NOMO-1 (cell line): ENCODE results near the gene ZNF444.
"Not testable (repeated sequence)": the region's sequence is repeated elsewhere in the genome, so short reads cannot be mapped to it uniquely, and the experiment has no call there.

Experiments used
- DNase-seq, 2 experiments: peaks; one replicate each; lab custom pipeline; 2025; ENCODE audit not compliant: unreplicated experiment in 2 of 2; lab: John Stamatoyannopoulos, UW

The ZNF444 gene

GRCh38 chr19:56144831-56145230, 3.7 kb downstream of the ZNF444 start:
- DNase-seq: no peak

- DNase-seq: no peak
Measured at GRCh38 chr19:56145698-56146097, 4.6 kb downstream of the ZNF444 start.

- DNase-seq: no peak
Measured at GRCh38 chr19:56146904-56147303, 5.8 kb downstream of the ZNF444 start.

- DNase-seq: no peak
Measured at GRCh38 chr19:56147307-56147706, 6.2 kb downstream of the ZNF444 start.

GRCh38 chr19:56148096-56148495, 7.0 kb downstream of the ZNF444 start:
- DNase-seq: no peak

GRCh38 chr19:56148955-56149655, 8.0 kb downstream of the ZNF444 start:
- DNase-seq: not testable (repeated sequence)

GRCh38 chr19:56149656-56150038, 8.6 kb downstream of the ZNF444 start:
- DNase-seq: no peak

GRCh38 chr19:56150358-56150757, 9.3 kb downstream of the ZNF444 start:
- DNase-seq: no peak

GRCh38 chr19:56152644-56153043, 11.6 kb downstream of the ZNF444 start:
- DNase-seq: no peak

GRCh38 chr19:56153507-56153906, 12.4 kb downstream of the ZNF444 start:
- no peak for DNase-seq

GRCh38 chr19:56155124-56155687, 14.1 kb downstream of the ZNF444 start:
- no peak for DNase-seq

GRCh38 chr19:56156768-56157167, 15.7 kb downstream of the ZNF444 start:
- DNase-seq: no peak

- no peak for DNase-seq
Measured at GRCh38 chr19:56158170-56158757, 17.2 kb downstream of the ZNF444 start.

- DNase-seq: no peak
Measured at GRCh38 chr19:56159009-56159559, 18.0 kb downstream of the ZNF444 start.

GRCh38 chr19:56159622-56160271, 18.7 kb downstream of the ZNF444 start:
- no peak for DNase-seq

- no peak for DNase-seq
Measured at GRCh38 chr19:56161534-56161933, 20.4 kb downstream of the ZNF444 start.

- DNase-seq: no peak
Measured at GRCh38 chr19:56162258-56162657, 21.2 kb downstream of the ZNF444 start.

GRCh38 chr19:56163097-56163496, 22.0 kb downstream of the ZNF444 start:
- DNase-seq: no peak

- DNase-seq: no peak
Measured at GRCh38 chr19:56167064-56167578, 26.0 kb downstream of the ZNF444 start.

GRCh38 chr19:56170261-56170660, 29.2 kb downstream of the ZNF444 start:
- DNase-seq: no peak

- DNase-seq: no peak
Measured at GRCh38 chr19:56174086-56174485, 33.0 kb downstream of the ZNF444 start.
